Erythroblast (primary cell): Measurements from ENCODE around the gene MRPL34.

Experiments used
- DNase-seq, 2 experiments: peaks; one replicate each; lab custom pipeline; 2025; lab: John Stamatoyannopoulos, UW
- GATA1 ChIP-seq: IDR thresholded peaks from 2 replicates; pipeline ENCODE4 v1.6.1; 2011; ENCODE audit warnings: low read depth, mild to moderate bottlenecking, control low read depth, low read length, moderate library complexity
- POLR2A ChIP-seq: IDR thresholded peaks from 2 replicates; pipeline ENCODE4 v1.6.1; 2011; ENCODE audit warnings: mild to moderate bottlenecking, low read length

MRPL34 gene

GRCh38 chr19:17309198-17309964 lies 3.7 kb downstream of the MRPL34 start, which contains the start of gene DDA1:
Gene DDA1, plus strand, starts transcription at chr19:17309563. Its CDS starts 92 bp downstream, at chr19:17309655.
- no peak for TF ChIP-seq GATA1
- peak; percentile 80 for TF ChIP-seq POLR2A
- DNase-seq, result peak; percentile 100

GRCh38 chr19:17309965-17310461 lies 4.3 kb downstream of the MRPL34 start:
- peak in 1 of 2 experiments; percentile 64 for DNase-seq
- no peak for TF ChIP-seq POLR2A
- no peak for TF ChIP-seq GATA1

GRCh38 chr19:17311455-17312188 lies 6.0 kb downstream of the MRPL34 start:
- TF ChIP-seq POLR2A, result no peak
- no peak for TF ChIP-seq GATA1

GRCh38 chr19:17312189-17313113 lies 6.8 kb downstream of the MRPL34 start:
- TF ChIP-seq POLR2A, result no peak
- TF ChIP-seq GATA1, result no peak
- no peak for DNase-seq

More at GRCh38 chr19:17311455-17312188, 6.0 kb downstream of the MRPL34 start:
- no peak for DNase-seq

- peak; percentile 70 to 71 for DNase-seq
- TF ChIP-seq POLR2A (no peak), GATA1 (no peak)
Measured at GRCh38 chr19:17314007-17314593, 8.4 kb downstream of the MRPL34 start.

GRCh38 chr19:17318966-17319365 lies 13.3 kb downstream of the MRPL34 start:
- DNase-seq, result no peak
- TF ChIP-seq GATA1 (no peak), POLR2A (no peak)

GRCh38 chr19:17319473-17320238 lies 14.0 kb downstream of the MRPL34 start:
- TF ChIP-seq POLR2A, result no peak
- no peak for TF ChIP-seq GATA1
- no peak for DNase-seq

GRCh38 chr19:17320435-17320834 lies 14.8 kb downstream of the MRPL34 start:
- TF ChIP-seq GATA1 (no peak), POLR2A (no peak)
- DNase-seq, result no peak

- no peak for DNase-seq
- TF ChIP-seq POLR2A, result no peak
- TF ChIP-seq GATA1, result no peak
Measured at GRCh38 chr19:17321655-17322489, 16.2 kb downstream of the MRPL34 start.

- DNase-seq, result no peak
Measured at GRCh38 chr19:17322854-17323253, 17.2 kb downstream of the MRPL34 start.

GRCh38 chr19:17323300-17323963 lies 17.8 kb downstream of the MRPL34 start:
- no peak for TF ChIP-seq GATA1
- no peak for TF ChIP-seq POLR2A
- no peak for DNase-seq

More at GRCh38 chr19:17322854-17323253, 17.2 kb downstream of the MRPL34 start:
- no peak for TF ChIP-seq POLR2A
- no peak for TF ChIP-seq GATA1
